ENCODE results near the gene SF3A2. TPM values are rescaled to one million over a fixed set of nuclear protein-coding genes. Genes with fewer than 3 reads are reported as not detected.
A peak's percentile ranks its signal among the peaks of the same experiment; 100 is the strongest.
"Not testable (repeated sequence)": the region's sequence is repeated elsewhere in the genome, so short reads cannot be mapped to it uniquely, and the experiment has no call there.

Gene SF3A2
- total RNA-seq, 1 donor from 2014 or later, result 72.8 TPM

GRCh38 chr19:2274931-2275535 lies 38.4 kb downstream of the SF3A2 start:
- peak; percentile 78 for DNase-seq (ENCODE audit: low spot score)

- DNase-seq (ENCODE audit: low spot score), result no peak
Observed at GRCh38 chr19:2275588-2276428, 39.2 kb downstream of the SF3A2 start.

DNA sequence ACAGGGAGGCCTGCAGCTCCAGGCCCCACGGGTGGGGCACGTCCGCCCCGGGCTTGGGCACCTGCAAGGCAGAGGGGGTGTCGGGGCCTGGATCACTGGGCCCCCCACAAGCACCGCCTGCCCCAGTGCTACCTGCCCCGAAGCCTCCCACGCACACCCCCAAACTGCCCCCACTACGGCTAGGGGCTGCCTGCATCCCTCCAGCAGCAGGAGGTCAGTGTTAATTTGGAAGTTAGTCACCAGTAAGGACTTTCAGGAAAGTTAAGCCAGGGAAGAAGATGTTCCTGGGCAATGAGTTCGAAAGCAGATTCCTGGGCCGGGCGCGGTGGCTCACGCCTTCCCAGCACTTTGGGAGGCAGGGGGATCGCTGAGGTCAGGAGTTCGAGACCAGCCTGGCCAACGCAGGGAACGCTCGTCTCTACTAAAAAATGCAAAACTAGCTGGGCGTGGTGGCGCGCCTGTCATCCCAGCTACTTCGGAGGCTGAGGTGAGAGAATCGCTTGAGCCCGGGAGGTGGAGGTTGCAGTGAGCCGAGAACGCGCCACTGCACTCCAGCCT lies 39.9 kb downstream of the SF3A2 start:
- no peak for DNase-seq (ENCODE audit: low spot score)

DNA sequence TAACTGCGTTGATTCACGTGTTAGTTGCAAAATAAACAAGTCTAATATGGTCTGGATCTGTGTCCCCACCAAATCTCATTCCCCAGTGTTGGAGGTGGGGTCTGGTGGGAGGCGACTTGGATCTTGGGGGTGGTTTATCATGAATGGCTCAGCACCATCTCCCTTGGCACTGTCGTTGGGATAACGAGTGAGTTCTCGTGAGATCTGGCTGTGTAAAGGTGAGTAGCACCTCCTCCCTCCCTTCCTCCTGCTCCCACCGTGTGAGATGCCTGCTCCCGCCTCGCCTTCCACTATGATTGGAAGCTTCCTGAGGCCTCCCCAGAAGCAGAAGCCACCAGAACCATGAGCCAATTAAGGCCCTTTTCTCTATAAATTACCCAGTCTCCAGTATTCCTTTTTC lies 40.5 kb downstream of the SF3A2 start:
- no peak for DNase-seq (ENCODE audit: low spot score)

DNA sequence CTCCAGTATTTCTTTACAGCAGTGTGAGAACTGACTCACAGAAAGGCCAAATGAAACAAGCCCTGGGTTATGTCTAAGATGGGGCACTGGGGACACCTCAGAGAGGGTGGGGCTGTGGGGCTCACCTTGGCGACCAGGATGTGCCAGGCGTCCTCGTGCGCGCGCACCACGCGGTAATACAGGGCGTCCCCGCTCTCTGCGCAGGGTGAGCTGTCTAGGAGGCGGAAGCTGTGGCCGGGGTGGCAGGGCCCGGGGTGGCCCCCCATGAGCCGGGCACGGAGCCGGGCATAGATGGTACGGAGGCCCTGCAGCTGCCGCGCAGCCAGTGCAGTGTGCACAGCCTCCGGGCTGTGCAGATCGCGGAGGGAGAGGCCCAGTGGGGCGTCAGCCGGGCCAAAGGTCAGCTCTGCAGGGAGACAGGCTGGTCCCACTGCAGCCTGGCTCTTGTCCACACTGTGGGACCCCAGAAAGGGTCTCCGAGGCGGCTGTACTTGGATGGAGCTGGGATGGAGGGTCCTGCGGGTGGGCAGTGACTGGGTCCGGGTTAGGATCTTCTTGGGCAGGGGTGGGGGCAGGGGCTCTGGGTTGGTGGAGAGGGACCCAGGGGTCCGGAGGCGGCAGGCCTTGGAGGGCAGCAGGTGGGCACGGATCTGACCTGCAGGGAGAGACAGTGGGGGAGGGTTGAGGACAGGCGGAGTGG lies 42.0 kb downstream of the SF3A2 start:
- no peak for DNase-seq (ENCODE audit: low spot score)

- DNase-seq (ENCODE audit: low spot score), result no peak
Observed at GRCh38 chr19:2280633-2281264, 44.1 kb downstream of the SF3A2 start.

GRCh38 chr19:2281265-2282061 lies 44.8 kb downstream of the SF3A2 start:
- DNase-seq (ENCODE audit: low spot score), result not testable (repeated sequence)

DNA sequence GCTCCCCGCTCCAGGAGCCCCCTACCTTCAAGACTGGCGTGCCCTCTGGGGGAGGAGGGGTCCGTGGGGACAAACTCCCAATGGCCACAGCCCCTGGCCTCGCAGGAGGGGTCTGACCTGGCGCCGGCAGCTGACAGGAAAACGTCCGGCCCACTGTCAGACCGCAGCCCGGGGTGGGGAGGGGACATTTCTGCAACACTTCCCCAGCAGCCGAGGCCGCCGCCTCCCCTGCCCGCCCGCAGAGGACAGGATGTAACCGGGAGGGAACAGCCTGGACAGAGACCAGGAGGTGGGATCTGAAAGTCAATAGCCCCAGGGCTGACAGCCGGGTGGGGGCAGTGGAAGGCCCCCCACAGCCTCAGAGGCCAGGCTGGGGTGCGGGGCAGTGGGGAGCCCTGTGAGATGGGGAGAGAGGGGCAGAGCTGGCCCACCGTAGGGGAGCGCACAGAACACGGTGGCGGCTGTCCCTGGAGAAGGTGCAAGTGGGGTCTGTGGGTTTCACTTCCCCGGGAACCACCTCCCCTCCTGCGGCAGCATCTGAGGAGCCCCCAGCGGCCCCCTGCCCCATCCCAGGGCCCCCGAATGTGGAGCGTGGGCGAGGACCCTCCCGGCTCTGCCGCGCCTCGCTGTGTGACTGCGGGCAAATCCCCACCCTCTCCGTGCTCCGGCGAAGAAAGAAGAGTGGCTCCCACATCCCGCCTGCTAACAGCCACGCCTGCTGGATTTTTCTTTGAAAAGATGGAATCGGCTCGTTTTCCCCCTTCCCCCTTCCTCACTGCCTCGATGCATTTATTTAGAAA lies 45.6 kb downstream of the SF3A2 start, which contains the start of gene PEAK3:
PEAK3 (minus strand) TSS at position 114 of the 800 bp plus-strand sequence. CDS start 1,244 bp downstream, outside the sequence.
- DNase-seq (ENCODE audit: low spot score), result peak; percentile 66

DNA sequence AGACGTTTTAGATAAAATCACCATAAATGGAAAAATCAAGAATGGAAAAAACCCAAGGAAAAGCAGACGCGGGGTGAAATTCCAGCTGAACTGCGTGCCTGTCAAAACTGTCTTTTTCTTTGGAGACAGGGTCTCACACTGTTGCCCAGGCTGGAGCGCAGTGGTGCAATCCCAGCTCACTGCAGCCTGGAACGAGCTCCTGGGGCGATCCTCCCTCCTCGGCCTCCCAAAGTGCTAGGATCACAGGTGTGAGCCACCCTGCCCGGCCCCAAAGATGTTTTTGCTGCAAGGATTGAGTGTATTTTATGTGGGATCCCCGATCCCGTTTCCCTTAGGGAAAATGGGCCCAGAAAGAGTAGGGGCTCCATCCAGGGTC lies 46.2 kb downstream of the SF3A2 start:
- no peak for DNase-seq (ENCODE audit: low spot score)

- no peak for DNase-seq (ENCODE audit: low spot score)
Observed at GRCh38 chr19:2283835-2284507, 47.3 kb downstream of the SF3A2 start.

DNA sequence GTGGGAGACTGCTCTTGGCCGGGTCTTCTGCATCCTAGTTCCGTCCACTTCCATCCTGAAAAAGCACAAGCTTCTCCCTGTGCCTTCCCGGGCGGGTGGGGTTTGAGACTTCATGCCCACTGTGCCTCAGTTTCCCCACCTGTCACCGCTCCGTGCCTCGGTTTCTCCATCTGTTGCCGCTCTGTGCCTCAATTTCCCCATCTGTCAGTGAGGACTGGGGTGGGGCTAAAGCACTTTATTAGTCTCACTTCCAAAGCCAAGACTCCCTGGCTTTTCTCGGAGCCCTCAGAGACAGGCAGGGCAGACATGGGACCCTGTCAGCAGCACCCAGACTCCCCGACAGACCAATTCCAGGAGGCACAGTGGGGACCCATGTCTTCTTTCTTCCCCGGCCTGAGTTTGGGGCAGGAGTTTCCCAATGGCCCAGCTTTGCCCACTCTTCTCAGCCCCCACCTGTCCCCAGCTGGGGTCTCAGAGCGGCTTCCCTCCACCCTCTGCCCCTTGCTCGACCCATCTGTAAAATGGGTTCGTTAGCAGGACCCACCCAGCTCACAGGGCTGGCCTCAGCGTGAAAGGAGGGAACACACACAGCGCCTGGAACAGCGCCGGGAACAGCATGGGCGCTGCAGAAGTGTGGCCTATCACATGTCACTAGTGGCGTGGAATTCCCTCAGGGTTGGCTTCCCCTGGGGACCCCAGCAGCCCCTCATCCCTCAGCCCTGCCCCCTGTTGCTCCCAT lies 49.9 kb downstream of the SF3A2 start:
- no peak for DNase-seq (ENCODE audit: low spot score)

GRCh38 chr19:2287585-2288337 lies 51.1 kb downstream of the SF3A2 start:
- DNase-seq (ENCODE audit: low spot score), result no peak

DNA sequence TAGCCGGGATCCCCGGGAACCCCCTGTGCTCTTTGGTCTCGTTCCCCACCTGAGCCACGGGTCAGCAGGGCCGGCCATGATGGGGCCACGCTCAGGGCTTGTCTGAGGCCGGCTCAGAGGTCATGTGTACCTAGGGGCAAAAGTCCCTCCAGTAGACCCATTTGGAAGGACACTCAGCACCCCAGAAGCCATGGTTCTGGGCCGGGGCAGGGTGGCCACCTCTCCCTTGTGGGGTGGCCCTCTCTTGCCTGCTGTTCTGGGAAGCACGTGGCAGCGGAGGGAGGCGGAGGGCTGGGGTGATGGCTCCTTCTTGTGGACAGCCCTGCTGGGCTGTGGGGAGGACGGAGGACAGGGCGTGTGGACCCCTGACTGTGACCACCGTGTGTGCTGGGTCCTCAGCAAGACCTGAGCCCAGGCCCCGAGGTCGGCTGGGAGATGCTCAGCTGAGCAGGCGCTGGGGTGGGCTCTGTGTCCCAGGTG lies 51.8 kb downstream of the SF3A2 start:
- no peak for DNase-seq (ENCODE audit: low spot score)

DNA sequence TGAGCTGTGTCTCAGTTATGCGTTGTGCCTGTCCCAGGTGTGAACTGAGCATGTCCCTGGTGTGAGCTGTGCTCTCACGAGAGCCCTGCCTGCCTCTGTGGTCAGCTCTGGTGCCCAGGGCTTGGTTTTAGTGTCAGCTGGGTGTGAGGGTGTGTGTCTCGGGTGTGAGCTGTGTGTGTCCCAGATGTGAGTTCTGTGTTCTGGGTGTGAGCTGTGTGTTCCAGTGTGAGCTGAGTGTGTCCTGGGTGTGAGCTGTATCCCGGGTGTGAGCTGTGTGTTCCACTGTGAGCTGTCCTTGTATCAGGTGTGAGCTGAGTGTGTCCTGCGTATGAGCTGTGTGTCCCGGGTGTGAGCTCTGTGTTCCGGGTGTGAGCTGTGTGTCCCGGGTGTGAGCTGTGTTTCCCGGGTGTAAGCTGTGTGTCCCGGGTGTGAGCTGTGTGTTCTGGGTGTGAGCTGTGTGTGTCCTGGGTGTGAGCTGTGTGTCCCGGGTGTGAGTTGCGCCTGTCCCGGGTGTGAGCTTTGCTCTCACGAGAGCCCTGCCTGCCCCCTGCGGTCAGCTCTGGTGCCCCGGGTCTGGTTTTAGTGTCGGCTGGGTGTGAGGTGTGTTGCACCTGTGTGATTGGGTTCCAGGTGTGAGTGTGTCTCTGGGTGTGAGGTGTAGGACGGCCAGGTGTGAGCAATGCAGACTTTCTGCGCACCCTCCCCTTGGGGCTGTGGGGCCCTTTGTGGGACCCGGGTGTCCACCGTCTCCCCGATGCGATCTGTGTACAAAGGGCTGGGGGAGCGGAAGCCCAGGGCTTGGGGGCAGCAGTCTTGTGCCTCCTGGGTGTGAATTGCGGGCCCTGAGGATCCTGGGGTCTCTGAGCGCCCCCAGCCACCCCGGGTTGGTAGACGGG lies 52.4 kb downstream of the SF3A2 start:
- no peak for DNase-seq (ENCODE audit: low spot score)

GRCh38 chr19:2289714-2290435 lies 53.3 kb downstream of the SF3A2 start:
- DNase-seq (ENCODE audit: low spot score), result no peak
